HL-60 (cell line): Measurements from ENCODE around the gene FGGY.

Source experiments
- CTCF ChIP-seq: IDR thresholded peaks from one replicate; pipeline ENCODE4 v1.5.1; 2011; ENCODE audit warnings: low read length, control low read depth, inconsistent platforms; ENCODE audit not compliant: insufficient read depth
- REST ChIP-seq: IDR thresholded peaks from 2 replicates; pipeline ENCODE4 v1.6.1; 2012; ENCODE audit warnings: low read depth; ENCODE audit not compliant: insufficient replicate concordance

GRCh38 chr1:59484096-59484495, 187.2 kb downstream of the FGGY start:
- TF ChIP-seq CTCF (no peak), REST (no peak)
